ENCODE results near the gene SELENON. TPM values are rescaled to one million over a fixed set of nuclear protein-coding genes. Genes with fewer than 3 reads are reported as not detected.
A peak's percentile ranks its signal among the peaks of the same experiment; 100 is the strongest.

The SELENON gene
- total and polyA plus RNA-seq, 2 experiments from 2014 or later: 9.0 to 49.7 TPM

DNA sequence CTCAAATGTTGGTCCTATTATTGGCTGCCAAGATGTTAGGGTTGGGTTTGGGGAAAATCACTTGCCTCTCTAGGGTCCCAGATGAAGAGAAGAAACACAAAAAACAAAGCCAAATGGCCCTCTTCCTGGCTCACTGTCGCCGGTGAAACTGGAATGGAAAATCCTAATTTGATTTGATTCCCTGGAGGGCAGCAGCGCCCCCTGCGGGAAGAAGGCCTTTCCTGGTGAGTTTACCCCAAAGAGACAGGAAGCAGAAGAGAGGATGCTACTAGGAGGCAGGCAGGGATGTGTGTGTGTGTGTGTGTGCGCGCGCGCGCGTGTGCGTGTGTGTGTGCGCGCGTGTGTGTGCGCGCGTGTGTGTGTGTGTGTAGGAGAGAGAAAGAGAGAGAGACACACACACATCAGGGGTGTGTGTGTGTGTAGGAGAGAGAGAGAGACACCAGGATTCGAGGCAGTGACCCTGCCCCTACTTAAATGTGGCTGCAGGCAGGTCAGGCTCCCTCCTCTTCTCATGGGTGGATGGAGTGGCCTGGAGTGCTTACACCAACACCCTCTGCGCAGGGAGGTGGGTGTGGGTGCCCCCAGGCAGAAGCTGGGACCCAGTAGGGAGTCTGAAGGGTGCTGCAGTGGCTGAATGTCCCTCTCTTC, 3.1 kb upstream of the SELENON start:
- no peak overlapping the region for H3K27ac ChIP-seq
- no peak overlapping the region for H2AFZ ChIP-seq
- H3K9ac ChIP-seq: no peak overlapping the region
- 0 out of 2 replicates have a peak, but pooled peaks cover 8% of the 10 kb centered on the region for H3F3A ChIP-seq (ENCODE audit: insufficient read depth)
- in situ Hi-C loops (cut with MboI): loop anchor here (10.0 kb wide), 1 partner anchor 182 kb away; the partner anchor contains the start of gene MAN1C1
- no peaks in the 10 kb centered on the region for H3K9me3 ChIP-seq (ENCODE audit: low read depth)
- H3K79me2 ChIP-seq (ENCODE audit: insufficient read depth): peaks cover 15% of the 10 kb centered on the region
- peak; percentile 81 for DNase-seq
- no peaks in the 10 kb centered on the region for H3K36me3 ChIP-seq (ENCODE audit: low read depth)
- no peaks in the 10 kb centered on the region for H4K20me1 ChIP-seq (ENCODE audit: insufficient read depth)
- peaks cover 6% of the 10 kb centered on the region; the same call in 1 of the 2 replicates for H3K4me1 ChIP-seq (ENCODE audit: insufficient read depth)
- no peaks in the 10 kb centered on the region for H3K9me2 ChIP-seq (ENCODE audit: insufficient read depth)
- no peaks in the 10 kb centered on the region for H3K27me3 ChIP-seq (replicated peaks; ENCODE audit: insufficient read depth)
- no peak overlapping the region for H3K4me3 ChIP-seq
- no peak overlapping the region for H3K4me2 ChIP-seq (ENCODE audit: unreplicated experiment)
- 6 to 16% methylated on average over 6 to 19 of the region's 19 CpGs for WGBS, 2 experiments (ENCODE audit: low coverage in 1 of 2, low lambda C conversion rate in 2 of 2, missing lambda C conversion rate in 2 of 2)
- TF ChIP-seq EZH2 (IDR thresholded peaks at IDR 0.05; ENCODE audit: insufficient read depth, poor library complexity, severe bottlenecking): no peak
- TF ChIP-seq EZH2phosphoT487 (IDR thresholded peaks at IDR 0.05; ENCODE audit: insufficient read depth, low read depth): no peak

GRCh38 chr1:25797939-25798338, 2.1 kb upstream of the SELENON start:
- Histone ChIP-seq H3K4me1 (ENCODE audit: insufficient read depth) (peaks cover 6% of the 10 kb centered on the region; the same call in 1 of the 2 replicates), H2AFZ (no peak overlapping the region), H3K4me2 (ENCODE audit: unreplicated experiment) (no peak overlapping the region), H3K9me3 (ENCODE audit: low read depth) (no peaks in the 10 kb centered on the region), H3K36me3 (ENCODE audit: low read depth) (no peaks in the 10 kb centered on the region), H4K20me1 (ENCODE audit: insufficient read depth) (no peaks in the 10 kb centered on the region), H3K27me3 (replicated peaks; ENCODE audit: insufficient read depth) (no peaks in the 10 kb centered on the region), H3K9me2 (ENCODE audit: insufficient read depth) (no peaks in the 10 kb centered on the region), H3F3A (ENCODE audit: insufficient read depth) (0 out of 2 replicates have a peak, but pooled peaks cover 11% of the 10 kb centered on the region), H3K4me3 (no peak overlapping the region), H3K9ac (no peak overlapping the region), H3K79me2 (ENCODE audit: insufficient read depth) (peaks cover 19% of the 10 kb centered on the region), H3K27ac (no peak overlapping the region)
- TF ChIP-seq EZH2phosphoT487 (IDR thresholded peaks at IDR 0.05; ENCODE audit: insufficient read depth, low read depth) (no peak), EZH2 (IDR thresholded peaks at IDR 0.05; ENCODE audit: insufficient read depth, poor library complexity, severe bottlenecking) (no peak)
- DNase-seq: peak; percentile 64
- WGBS, 2 experiments (ENCODE audit: low coverage in 1 of 2, low lambda C conversion rate in 2 of 2, missing lambda C conversion rate in 2 of 2): 78 to 92% methylated on average over 8 of the region's 8 CpGs
- in situ Hi-C loops (cut with MboI): loop anchor here (10.0 kb wide), 1 partner anchor 183 kb away; the partner anchor contains the start of gene MAN1C1

DNA sequence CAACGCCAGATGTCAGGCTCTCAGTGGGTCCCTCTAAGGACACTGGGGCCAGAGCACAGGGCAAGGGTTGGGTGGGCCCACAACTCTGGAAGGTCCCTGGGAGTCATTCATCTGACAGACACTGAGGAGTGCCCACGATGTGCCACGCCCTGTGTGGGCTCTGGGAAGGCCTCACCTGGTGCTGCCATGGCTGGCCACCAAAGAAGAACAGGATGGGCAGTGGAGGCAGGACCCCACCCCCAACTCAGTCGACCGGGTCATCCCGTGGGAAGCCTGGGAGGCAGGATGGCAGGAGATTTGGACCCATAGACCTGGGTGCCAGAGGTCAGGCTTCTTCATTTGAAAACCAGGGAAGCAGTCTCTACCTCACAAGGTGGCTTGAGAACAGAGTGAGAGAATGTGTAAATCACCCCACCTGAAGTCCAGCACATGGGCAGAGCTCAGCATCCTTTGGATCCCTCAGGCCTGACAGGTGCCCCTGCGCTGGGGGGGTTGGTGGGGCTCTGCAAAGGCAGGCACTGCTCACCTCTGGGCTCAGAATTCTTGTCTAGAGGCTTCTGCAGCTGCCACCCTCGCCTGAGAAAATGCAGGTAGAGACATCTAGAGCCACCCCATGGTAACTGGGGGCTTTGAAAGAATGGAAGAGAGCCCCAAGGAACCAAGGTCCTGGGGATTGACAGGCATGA, 1.2 kb upstream of the SELENON start:
- no peaks in the 10 kb centered on the region for H3K36me3 ChIP-seq (ENCODE audit: low read depth)
- H3K9me3 ChIP-seq (ENCODE audit: low read depth): no peaks in the 10 kb centered on the region
- in situ Hi-C loops (cut with MboI): loop anchor here (10.0 kb wide), 1 partner anchor 184 kb away; the partner anchor contains the start of gene MAN1C1
- H3F3A ChIP-seq (ENCODE audit: insufficient read depth): peaks cover 20% of the 10 kb centered on the region; the same call in 1 of the 2 replicates
- H3K79me2 ChIP-seq (ENCODE audit: insufficient read depth): peaks cover 22% of the 10 kb centered on the region
- no peaks in the 10 kb centered on the region for H4K20me1 ChIP-seq (ENCODE audit: insufficient read depth)
- no peak overlapping the region for H3K9ac ChIP-seq
- H3K4me2 ChIP-seq (ENCODE audit: unreplicated experiment): no peak overlapping the region
- WGBS, 2 experiments (ENCODE audit: low coverage in 1 of 2, low lambda C conversion rate in 2 of 2, missing lambda C conversion rate in 2 of 2): 69% methylated on average over 8 of the region's 8 CpGs
- DNase-seq: no peak
- no peaks in the 10 kb centered on the region for H3K27me3 ChIP-seq (replicated peaks; ENCODE audit: insufficient read depth)
- H3K4me3 ChIP-seq: no peak overlapping the region
- no peaks in the 10 kb centered on the region for H3K9me2 ChIP-seq (ENCODE audit: insufficient read depth)
- no peak overlapping the region for H2AFZ ChIP-seq
- H3K27ac ChIP-seq: no peak overlapping the region
- no peak for TF ChIP-seq EZH2 (IDR thresholded peaks at IDR 0.05; ENCODE audit: insufficient read depth, poor library complexity, severe bottlenecking)
- no peak for TF ChIP-seq EZH2phosphoT487 (IDR thresholded peaks at IDR 0.05; ENCODE audit: insufficient read depth, low read depth)
- peaks cover 6% of the 10 kb centered on the region; the same call in 1 of the 2 replicates for H3K4me1 ChIP-seq (ENCODE audit: insufficient read depth)

DNA sequence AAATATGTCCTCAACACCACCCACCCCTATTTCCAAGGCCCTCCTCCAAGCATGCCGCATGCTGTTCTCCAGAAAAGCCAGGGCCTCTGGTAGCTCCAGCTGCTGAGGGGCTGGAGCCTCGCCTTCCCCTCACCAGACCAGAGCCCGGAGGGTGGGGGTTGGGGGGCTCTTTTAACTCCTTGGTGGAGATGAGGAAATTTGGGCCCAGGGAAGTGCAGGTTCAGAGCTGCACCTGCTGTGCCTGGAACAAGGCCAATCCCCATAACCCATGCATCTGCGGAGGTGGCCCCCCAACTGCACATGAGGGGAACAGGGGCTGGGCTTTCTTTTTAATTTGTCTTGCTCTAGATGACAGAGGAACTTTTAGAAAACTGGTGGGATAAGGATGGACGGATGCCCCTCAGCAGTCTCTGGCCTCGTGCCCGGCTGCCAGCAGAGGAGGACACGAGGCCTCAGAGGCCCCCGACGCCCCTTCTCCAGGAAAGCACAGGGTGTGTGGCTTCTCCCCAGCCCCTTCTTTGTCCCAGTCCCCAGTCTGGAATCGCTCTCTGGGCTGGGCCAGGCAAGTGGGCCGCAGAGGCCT, 550 bp upstream of the SELENON start:
- Histone ChIP-seq H3K4me2 (ENCODE audit: unreplicated experiment) (peak overlapping the region; percentile 62), H3K27ac (no peak overlapping the region), H3F3A (ENCODE audit: insufficient read depth) (peaks cover 24% of the 10 kb centered on the region; the same call in 1 of the 2 replicates), H3K9me3 (ENCODE audit: low read depth) (no peaks in the 10 kb centered on the region), H3K4me1 (ENCODE audit: insufficient read depth) (peaks cover 11% of the 10 kb centered on the region; the same call in 1 of the 2 replicates), H2AFZ (peak overlapping the region; percentile 91), H3K36me3 (ENCODE audit: low read depth) (no peaks in the 10 kb centered on the region), H3K9me2 (ENCODE audit: insufficient read depth) (no peaks in the 10 kb centered on the region), H3K4me3 (peak overlapping the region; percentile 68), H4K20me1 (ENCODE audit: insufficient read depth) (no peaks in the 10 kb centered on the region), H3K79me2 (ENCODE audit: insufficient read depth) (peaks cover 22% of the 10 kb centered on the region), H3K27me3 (replicated peaks; ENCODE audit: insufficient read depth) (no peaks in the 10 kb centered on the region), H3K9ac (peak overlapping the region; percentile 81)
- WGBS, 2 experiments (ENCODE audit: low coverage in 1 of 2, low lambda C conversion rate in 2 of 2, missing lambda C conversion rate in 2 of 2): 35% methylated on average over 12 of the region's 12 CpGs
- TF ChIP-seq EZH2phosphoT487 (IDR thresholded peaks at IDR 0.05; ENCODE audit: insufficient read depth, low read depth) (no peak), EZH2 (IDR thresholded peaks at IDR 0.05; ENCODE audit: insufficient read depth, poor library complexity, severe bottlenecking) (no peak)
- DNase-seq: no peak
- in situ Hi-C loops (cut with MboI): loop anchor here (10.0 kb wide), 1 partner anchor 185 kb away; the partner anchor contains the start of gene MAN1C1

Data from GM23248 (cell line).